H1 (cell line): Measurements from ENCODE around the gene EBF3. TPM values are rescaled to one million over a fixed set of nuclear protein-coding genes. Genes with fewer than 3 reads are reported as not detected.

ENCODE experiments used
- KDM5A ChIP-seq: fragments of 200-600 bp; IDR thresholded peaks from 2 replicates; pipeline ENCODE4 v1.7.1; 2012; ENCODE audit warnings: mild to moderate bottlenecking, low read length, inconsistent platforms, mixed read lengths
- SP4 ChIP-seq: IDR thresholded peaks from 2 replicates; pipeline ENCODE4 v1.6.1; 2012; ENCODE audit warnings: low read length, inconsistent platforms
- SUZ12 ChIP-seq: fragments of 200-600 bp; sonication (generic); IDR thresholded peaks from 2 replicates; pipeline ENCODE4 v1.6.1; 2012; ENCODE audit warnings: mild to moderate bottlenecking, inconsistent platforms, low read length, moderate library complexity, mixed read lengths
- polyA plus RNA-seq, 7 experiments: library from polyadenylated mRNA; depleted of rRNA in 3 of 7; stranded (reverse) in 5 of 7; unstranded in 2 of 7; fragments of >200 nt in 5 of 7; fragments of 200-250 nt in 2 of 7; gene quantifications; 1 replicate in 5 of 7; 2 replicates in 1 of 7; 4 replicates in 1 of 7; pipeline versions ENCODE4 v1.2.1 to v1.2.3, GENCODE V29; 2011 to 2013; ENCODE audit warnings: missing spikeins in 2 of 7, mixed read lengths in 2 of 7
- total RNA-seq: library from RNA; stranded (reverse); fragmentation: NEBNext Ultra II Directional; extraction: Animal tissue kit (Norgen Biotek cat#: 25700); gene quantifications from 2 replicates; pipeline ENCODE4 v1.2.1, GENCODE V29; 2021

Gene EBF3
- total and polyA plus RNA-seq, 2 of the 8 experiments (the other 6 are each of a cell fraction or from before 2014, with no cell fraction given) = 0.08 to 0.26 TPM

GRCh38 chr10:129793479-129793878 is 170.6 kb downstream of the EBF3 start (continued):
- no peak for TF ChIP-seq SUZ12
- no peak for TF ChIP-seq KDM5A
- TF ChIP-seq SP4 = no peak
